Sigmoid colon (tissue), 7 donors: ENCODE data around the gene TCF3. TPM values are rescaled to one million over a fixed set of nuclear protein-coding genes. Genes with fewer than 3 reads are reported as not detected.

Experiments used
- DNase-seq: peaks from one replicate; pipeline ENCODE4 v3.0.0-alpha.2; 2019
- H3K27ac ChIP-seq, 4 donors: fragments of 200-600 bp; sonication (generic); one replicate each; pipeline ENCODE4 v1.5.1; 2016 to 2019; ENCODE audit warnings: mild to moderate bottlenecking in 1 of 4
- H3K27me3 ChIP-seq, 3 donors: fragments of 200-600 bp; sonication (generic); one replicate each; pipeline ENCODE4 v1.5.1; 2019; ENCODE audit warnings: mild to moderate bottlenecking in 1 of 3
- H3K36me3 ChIP-seq, 4 donors: fragments of 200-600 bp; sonication (generic); one replicate each; pipeline ENCODE4 v1.5.1; 2016 to 2019
- H3K4me1 ChIP-seq, 4 donors: fragments of 200-600 bp; sonication (generic); one replicate each; pipeline ENCODE4 v1.5.1; 2017 to 2019
- H3K4me3 ChIP-seq, 4 donors: fragments of 200-600 bp; sonication (generic); one replicate each; pipeline ENCODE4 v1.5.1; 2017 to 2019; ENCODE audit warnings: mild to moderate bottlenecking in 2 of 4, moderate library complexity in 1 of 4
- H3K9me3 ChIP-seq, 4 donors: fragments of 200-600 bp in 3 of 4; sonication (generic) in 3 of 4; one replicate each; pipeline versions ENCODE4 v1.5.1 to v1.6.1; 2013 to 2019
- EP300 ChIP-seq, 4 donors: sonication (generic); formaldehyde crosslinking; IDR thresholded peaks; one replicate each; pipeline ENCODE4 v1.6.1; 2017; ENCODE audit warnings: antibody characterized with exemption in 4 of 4
- POLR2A ChIP-seq, 2 donors: fragments of 450-650 bp; IDR thresholded peaks; one replicate each; pipeline ENCODE4 v1.6.1; 2016; ENCODE audit warnings: antibody characterized with exemption in 2 of 2, mild to moderate bottlenecking in 2 of 2, moderate library complexity in 2 of 2
- POLR2AphosphoS5 ChIP-seq, 4 donors: sonication (generic); formaldehyde crosslinking; IDR thresholded peaks; one replicate each; pipeline ENCODE4 v1.6.1; 2017; ENCODE audit warnings: antibody characterized with exemption in 4 of 4
- WGBS, 2 donors: extraction: QIAGEN DNeasy Blood & Tissue Kit; methylation state at CpG; one replicate each; pipeline ENCODE4 v1.1.7; 2013; 5-methylcytosine and 5-hydroxymethylcytosine counted together
- intact Hi-C: fragments of 100-400 bp; cut with DNase I; formaldehyde crosslinking; loops from one replicate; pipeline ENCODE4 v1.15.1; 2023
- polyA plus RNA-seq, 3 donors: library from polyadenylated mRNA; stranded (reverse); fragments of 200-250 nt; gene quantifications; one replicate each; pipeline ENCODE4 v1.2.3, GENCODE V29; 2013
- total RNA-seq, 4 donors: library from RNA; depleted of rRNA; stranded (reverse); fragments of >200 nt; gene quantifications; one replicate each; pipeline ENCODE4 v1.1.0, GENCODE V29; 2016
- TF ChIP-seq, protein P1 (sequence below), 4 experiments: fragments of 450-650 bp in 3 of 4; fragments of 200-600 bp in 1 of 4; IDR thresholded peaks; one replicate each; pipeline ENCODE4 v1.5.1; 2016 to 2019; ENCODE audit warnings: antibody characterized with exemption in 4 of 4, mild to moderate bottlenecking in 3 of 4, moderate library complexity in 2 of 4
- donor health status: healthy with polysubstance abuse.
- donor health status: Bipolar disorder and iron deficiency.
- donor health status: healthy.

The TCF3 gene
- total and polyA plus RNA-seq, 7 donors: 18.6 to 66.9 (median 30.8) TPM

DNA sequence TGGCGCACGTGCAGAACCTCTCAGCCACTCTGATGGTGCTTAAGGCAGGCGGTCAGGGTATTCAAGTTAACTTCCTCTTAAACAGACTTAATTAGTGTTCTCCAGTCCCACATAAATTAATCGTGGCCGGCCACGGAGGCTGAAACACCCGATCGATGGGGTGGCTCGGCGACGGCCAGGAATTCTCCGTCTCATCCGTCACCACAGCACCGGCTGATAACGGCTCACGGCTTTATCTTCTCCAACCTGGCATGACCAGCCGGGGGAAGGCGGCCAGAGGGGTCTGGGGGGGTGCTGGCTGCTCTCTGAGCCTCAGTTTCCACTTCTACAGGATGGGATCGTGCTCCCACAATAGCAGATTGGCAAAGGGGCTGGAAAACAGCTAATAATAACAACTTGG lies 32.6 kb upstream of the TCF3 start:
- no peak for DNase-seq
- no peak for TF ChIP-seq POLR2A (IDR thresholded peaks at IDR 0.05)
- TF ChIP-seq, protein P1, sequence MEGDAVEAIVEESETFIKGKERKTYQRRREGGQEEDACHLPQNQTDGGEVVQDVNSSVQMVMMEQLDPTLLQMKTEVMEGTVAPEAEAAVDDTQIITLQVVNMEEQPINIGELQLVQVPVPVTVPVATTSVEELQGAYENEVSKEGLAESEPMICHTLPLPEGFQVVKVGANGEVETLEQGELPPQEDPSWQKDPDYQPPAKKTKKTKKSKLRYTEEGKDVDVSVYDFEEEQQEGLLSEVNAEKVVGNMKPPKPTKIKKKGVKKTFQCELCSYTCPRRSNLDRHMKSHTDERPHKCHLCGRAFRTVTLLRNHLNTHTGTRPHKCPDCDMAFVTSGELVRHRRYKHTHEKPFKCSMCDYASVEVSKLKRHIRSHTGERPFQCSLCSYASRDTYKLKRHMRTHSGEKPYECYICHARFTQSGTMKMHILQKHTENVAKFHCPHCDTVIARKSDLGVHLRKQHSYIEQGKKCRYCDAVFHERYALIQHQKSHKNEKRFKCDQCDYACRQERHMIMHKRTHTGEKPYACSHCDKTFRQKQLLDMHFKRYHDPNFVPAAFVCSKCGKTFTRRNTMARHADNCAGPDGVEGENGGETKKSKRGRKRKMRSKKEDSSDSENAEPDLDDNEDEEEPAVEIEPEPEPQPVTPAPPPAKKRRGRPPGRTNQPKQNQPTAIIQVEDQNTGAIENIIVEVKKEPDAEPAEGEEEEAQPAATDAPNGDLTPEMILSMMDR (IDR thresholded peaks at IDR 0.05): no peak
- TF ChIP-seq EP300 (IDR thresholded peaks at IDR 0.05): no peak
- no peak for TF ChIP-seq POLR2AphosphoS5 (IDR thresholded peaks at IDR 0.05)
- 78 to 79% methylated on average over 19 of the region's 19 CpGs for WGBS, 2 donors
- intact Hi-C loops: no loop called here
- no peak overlapping the region for H3K27ac ChIP-seq
- no peaks in the 10 kb centered on the region for H3K4me1 ChIP-seq
- no peak overlapping the region for H3K4me3 ChIP-seq
- peaks cover 7 to 76% (median 37%) of the 10 kb centered on the region in 3 donors for H3K27me3 ChIP-seq
- no peaks in the 10 kb centered on the region for H3K36me3 ChIP-seq
- no peaks in the 10 kb centered on the region for H3K9me3 ChIP-seq

DNA sequence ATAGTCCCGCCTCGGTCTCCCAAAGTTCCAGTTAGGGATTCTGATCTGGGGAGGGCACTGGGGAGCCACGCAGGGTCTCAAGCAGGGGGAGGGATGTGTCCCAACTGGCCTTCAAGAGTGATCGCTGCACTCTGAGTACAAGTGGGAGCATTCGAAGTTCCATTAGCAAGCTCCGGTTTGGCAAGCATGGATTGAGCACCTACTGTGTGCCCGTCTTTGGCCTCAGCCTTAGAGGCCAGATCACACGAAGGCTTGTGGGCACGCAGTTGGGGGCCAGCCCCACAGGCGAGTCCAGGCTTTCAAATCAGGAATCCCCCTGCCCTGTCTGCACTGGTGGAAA lies 32.1 kb upstream of the TCF3 start:
- no peak for DNase-seq
- 81 to 84% methylated on average over 10 of the region's 10 CpGs for WGBS, 2 donors
- Histone ChIP-seq H3K36me3 (no peaks in the 10 kb centered on the region), H3K27ac (no peak overlapping the region), H3K4me3 (no peak overlapping the region), H3K4me1 (no peaks in the 10 kb centered on the region), H3K9me3 (no peaks in the 10 kb centered on the region), H3K27me3 (peaks cover 7 to 81% (median 42%) of the 10 kb centered on the region in 3 donors)
- TF ChIP-seq POLR2A (IDR thresholded peaks at IDR 0.05) (no peak), POLR2AphosphoS5 (IDR thresholded peaks at IDR 0.05) (no peak), EP300 (IDR thresholded peaks at IDR 0.05) (no peak)
- TF ChIP-seq, protein P1 (IDR thresholded peaks at IDR 0.05): no peak
- intact Hi-C loops: no loop called here

DNA sequence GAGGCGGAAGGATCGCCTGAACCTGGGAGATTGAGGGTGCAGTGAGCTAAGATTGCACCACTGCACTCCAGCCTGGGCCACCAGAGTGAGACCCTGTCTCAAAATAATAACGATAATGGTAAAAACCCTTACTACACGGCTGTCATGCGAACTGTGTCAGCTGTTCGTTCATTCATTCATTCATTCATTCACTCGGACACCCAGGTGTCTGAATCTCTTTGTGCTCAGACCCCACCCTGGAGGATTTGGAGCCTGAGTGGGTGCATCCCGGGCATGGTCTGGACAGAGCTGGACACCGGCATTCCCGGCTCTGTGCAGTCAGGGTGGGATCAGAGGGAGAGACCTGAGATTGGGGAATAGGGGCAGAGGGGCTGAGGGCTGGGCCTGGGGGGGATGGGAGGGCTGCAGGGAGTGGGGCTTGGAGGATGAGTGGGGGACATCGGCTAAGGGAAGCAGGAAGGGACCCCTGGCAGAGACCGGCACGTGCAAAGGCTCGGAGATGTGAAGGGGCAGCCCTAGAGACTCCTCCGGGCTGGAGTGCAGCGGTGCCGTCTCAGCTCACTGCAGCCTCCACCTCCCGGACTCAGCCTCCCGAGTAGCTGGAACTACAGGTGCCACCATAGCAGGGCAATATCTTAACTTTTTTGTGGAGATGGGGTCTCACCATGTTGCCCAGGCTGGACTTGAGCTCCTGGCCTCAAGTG lies 31.6 kb upstream of the TCF3 start:
- H3K27ac ChIP-seq: no peak overlapping the region
- H3K9me3 ChIP-seq: no peaks in the 10 kb centered on the region
- H3K27me3 ChIP-seq: peaks cover 7 to 82% (median 47%) of the 10 kb centered on the region in 3 donors
- no peaks in the 10 kb centered on the region for H3K4me1 ChIP-seq
- no peaks in the 10 kb centered on the region for H3K36me3 ChIP-seq
- TF ChIP-seq POLR2AphosphoS5 (IDR thresholded peaks at IDR 0.05): no peak
- TF ChIP-seq, protein P1 (IDR thresholded peaks at IDR 0.05): no peak
- TF ChIP-seq POLR2A (IDR thresholded peaks at IDR 0.05): no peak
- TF ChIP-seq EP300 (IDR thresholded peaks at IDR 0.05): no peak
- intact Hi-C loops: no loop called here
- WGBS, 2 donors: 74 to 79% methylated on average over 19 of the region's 19 CpGs
- DNase-seq: no peak
- H3K4me3 ChIP-seq: no peak overlapping the region

DNA sequence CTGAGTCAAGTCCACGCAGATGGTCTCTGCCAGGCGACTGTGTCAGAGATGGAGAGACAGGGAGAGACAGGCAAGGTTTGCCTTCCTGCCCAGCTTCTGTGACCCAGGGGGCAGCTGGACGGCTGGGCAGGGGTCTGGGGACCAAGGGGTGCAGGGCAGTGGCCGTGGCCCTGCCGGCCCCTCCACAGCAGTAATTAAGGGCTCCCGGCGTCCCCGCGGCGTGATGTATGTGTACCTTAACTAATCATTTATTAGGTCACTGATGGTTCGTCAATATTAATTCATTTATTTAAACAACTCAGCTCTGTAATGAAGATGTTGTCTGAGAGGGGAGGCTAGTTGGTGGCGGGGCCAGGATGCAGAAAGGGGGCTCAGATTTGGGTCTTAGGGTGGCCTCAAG lies 28.6 kb upstream of the TCF3 start:
- DNase-seq: no peak
- intact Hi-C loops: no loop called here
- no peak overlapping the region for H3K27ac ChIP-seq

More for the DNA sequence above, 28.6 kb upstream of the TCF3 start:
- 69 to 73% methylated on average over 12 of the region's 12 CpGs for WGBS, 2 donors
- Histone ChIP-seq H3K27me3 (peaks cover 7 to 82% (median 64%) of the 10 kb centered on the region in 3 donors), H3K4me1 (peaks cover 0 to 3% (median under 1%) of the 10 kb centered on the region in 4 donors), H3K36me3 (no peaks in the 10 kb centered on the region), H3K4me3 (no peak overlapping the region), H3K9me3 (no peaks in the 10 kb centered on the region)
- TF ChIP-seq POLR2A (IDR thresholded peaks at IDR 0.05) (no peak), EP300 (IDR thresholded peaks at IDR 0.05) (no peak), POLR2AphosphoS5 (IDR thresholded peaks at IDR 0.05) (no peak)
- TF ChIP-seq, protein P1 (IDR thresholded peaks at IDR 0.05): no peak
